GM21825 (cell line): Measurements from ENCODE around the gene KCNN3.

Experiments used
- ATAC-seq: cut with Tn5 transposase; IDR thresholded peaks from one replicate; pipeline ENCODE4 v1.9.1; 2021; ENCODE audit warnings: mild to moderate bottlenecking, moderate library complexity; ENCODE audit not compliant: unreplicated experiment

Gene KCNN3

DNA sequence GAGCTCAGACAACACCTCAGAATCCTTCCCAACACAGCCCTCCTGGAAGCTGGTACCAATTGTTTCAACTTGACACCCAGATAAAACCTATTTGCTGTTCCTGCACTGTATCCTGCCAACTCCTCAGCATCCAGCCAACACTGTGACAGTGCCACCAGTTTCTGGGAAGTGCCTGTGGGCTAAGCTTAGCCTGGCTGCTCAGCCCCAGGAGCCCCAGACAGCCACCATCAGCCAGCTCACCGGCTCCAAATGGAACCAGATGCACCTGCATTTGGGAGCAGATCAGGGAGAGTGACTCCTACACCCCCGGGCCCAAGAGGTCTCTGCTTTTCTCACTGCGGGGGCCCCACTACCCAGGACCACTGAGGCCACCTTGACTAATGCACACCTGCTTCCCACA, 24.9 kb downstream of the KCNN3 start:
- ATAC-seq, result no peak

GRCh38 chr1:154844297-154844681, 25.8 kb downstream of the KCNN3 start:
- no peak for ATAC-seq

DNA sequence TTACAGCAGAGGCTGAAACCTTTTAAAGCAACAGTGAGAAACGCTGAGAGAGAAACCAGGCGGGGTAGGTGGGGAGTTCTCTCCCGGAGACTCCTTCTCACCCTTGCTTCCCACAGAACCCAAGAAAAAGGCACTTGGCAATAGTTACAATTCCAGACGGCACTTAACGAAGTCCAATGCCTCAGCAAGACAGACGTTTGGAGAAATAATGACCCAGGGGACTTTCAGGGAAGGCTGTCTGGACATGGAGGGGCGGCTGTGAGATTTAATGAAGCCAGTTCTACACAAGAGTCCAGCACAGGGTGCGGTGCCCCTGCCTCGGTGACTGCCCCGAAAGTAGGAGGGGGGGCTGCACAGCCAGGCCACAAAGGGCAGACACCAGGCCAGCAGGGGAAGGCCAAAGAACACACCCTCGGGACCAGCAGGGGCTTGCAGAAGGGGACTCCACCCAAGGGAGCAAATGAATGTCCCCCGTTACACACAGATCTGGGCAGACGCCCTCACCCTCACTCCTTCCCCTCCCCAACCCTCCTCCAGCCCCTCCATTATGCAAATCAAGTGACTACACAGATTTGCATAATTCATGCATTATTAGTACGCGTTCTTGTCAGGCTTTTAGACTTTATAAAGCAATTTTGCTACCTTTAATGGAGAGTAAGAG, 26.3 kb downstream of the KCNN3 start:
- no peak for ATAC-seq

DNA sequence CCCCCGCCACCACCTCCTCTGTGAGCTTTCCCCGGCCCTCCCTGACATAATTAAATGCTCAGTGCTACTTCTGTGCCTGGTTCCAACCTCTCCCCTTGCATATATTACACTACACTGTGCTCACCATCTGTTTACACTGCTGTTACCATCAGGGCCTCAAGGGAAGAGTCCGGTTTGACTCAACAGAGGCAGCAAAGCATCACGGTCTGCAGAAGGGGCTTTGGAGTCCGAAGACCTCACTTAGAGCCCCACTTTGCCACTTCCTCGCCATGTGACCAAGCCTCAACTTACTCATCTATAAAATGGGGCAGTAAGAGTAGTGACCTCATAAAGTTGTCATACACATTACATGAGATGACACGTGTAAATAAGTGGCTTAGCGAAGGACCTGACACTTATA, 27.4 kb downstream of the KCNN3 start:
- no peak for ATAC-seq

DNA sequence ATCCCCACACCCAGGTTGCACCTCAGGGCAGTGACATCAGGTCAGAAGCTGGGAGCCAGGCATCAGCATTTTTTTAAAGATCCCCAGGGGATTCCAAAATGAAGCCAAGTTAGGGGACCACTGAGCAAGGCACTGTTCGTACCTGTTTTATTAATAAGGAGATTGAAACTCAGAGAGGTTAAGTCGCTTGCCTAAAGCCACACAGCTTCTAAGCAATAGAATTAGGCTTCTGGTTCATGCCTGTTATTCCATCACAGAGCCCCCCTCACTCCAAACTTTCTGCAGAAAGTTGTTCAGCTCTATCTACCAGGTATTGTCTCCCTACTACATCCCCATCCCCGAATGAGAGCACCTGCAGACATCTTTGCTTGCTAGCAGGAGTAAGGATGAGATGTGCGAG, 28.7 kb downstream of the KCNN3 start:
- no peak for ATAC-seq

DNA sequence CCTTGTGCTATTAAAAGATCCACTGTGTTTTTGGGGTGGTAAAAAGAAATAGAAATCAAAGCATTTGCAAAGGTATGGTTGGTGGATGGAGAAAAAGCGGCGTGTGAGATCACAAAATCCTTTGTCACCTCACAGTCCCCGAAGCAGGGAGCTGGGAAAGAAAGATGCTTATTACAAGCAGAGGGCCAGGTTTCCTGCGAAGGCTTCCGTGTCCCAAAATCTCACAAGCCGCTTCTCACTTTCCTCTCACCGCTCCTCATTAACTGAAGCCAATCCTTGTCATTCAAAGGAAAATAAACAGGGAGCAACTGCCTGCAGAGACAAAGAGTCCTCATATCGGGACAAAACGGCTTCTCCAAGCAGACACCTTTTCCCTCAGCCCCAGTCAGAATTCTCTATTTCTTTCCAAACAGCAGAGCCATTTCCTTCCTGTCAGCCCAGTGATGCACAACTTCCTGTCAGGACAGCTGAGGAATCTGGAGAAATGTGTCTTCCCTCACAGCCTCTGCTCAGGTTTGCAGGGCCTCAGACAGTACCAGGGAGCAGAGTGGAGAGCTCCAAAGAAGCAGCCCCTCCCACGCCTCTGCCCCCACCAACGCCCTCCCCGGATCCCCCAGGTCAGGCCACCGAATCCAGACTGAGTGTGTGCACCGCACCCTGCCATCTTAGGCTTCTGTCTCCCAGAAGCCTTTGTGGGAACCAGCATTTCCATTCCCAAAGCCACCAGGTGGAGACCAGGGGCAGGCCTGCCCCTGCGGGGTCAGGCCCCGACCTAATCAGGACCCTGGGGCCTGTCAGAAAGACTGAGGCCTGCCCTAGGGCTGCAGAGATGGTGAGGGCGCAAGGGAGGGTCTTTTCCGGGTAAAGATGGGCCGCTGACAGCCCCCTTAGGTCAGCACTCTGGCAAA, 29.6 kb downstream of the KCNN3 start:
- ATAC-seq, result no peak

DNA sequence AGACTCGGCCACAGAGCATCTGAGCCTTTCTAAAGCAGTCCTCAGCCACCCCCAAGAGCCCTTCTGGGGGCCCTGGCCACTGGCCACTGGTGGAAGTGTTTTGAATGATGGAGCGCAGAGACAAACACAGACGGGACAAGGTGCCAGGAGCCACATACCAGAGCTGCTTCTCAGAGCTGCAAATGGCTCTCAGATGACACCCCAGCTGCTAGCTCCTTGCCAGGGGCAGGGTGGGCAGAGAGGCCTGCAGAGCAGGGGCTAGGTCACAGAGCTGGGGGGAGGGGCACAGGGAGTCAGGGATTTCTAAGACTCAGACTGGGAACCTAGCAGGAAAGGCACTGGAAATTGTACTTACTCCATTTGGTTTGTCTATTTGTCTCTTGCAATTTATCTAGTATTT, 30.4 kb downstream of the KCNN3 start:
- no peak for ATAC-seq

GRCh38 chr1:154838988-154839387, 31.1 kb downstream of the KCNN3 start:
- no peak for ATAC-seq

- no peak for ATAC-seq
Measured at GRCh38 chr1:154838461-154838860, 31.6 kb downstream of the KCNN3 start.

- peak; percentile 58 for ATAC-seq
Measured at GRCh38 chr1:154837672-154838171, 32.4 kb downstream of the KCNN3 start.

GRCh38 chr1:154837034-154837671, 32.9 kb downstream of the KCNN3 start:
- no peak for ATAC-seq

- ATAC-seq, result no peak
Measured at GRCh38 chr1:154835531-154836324, 34.4 kb downstream of the KCNN3 start.

- no peak for ATAC-seq
Measured at GRCh38 chr1:154833841-154834240, 36.2 kb downstream of the KCNN3 start.

DNA sequence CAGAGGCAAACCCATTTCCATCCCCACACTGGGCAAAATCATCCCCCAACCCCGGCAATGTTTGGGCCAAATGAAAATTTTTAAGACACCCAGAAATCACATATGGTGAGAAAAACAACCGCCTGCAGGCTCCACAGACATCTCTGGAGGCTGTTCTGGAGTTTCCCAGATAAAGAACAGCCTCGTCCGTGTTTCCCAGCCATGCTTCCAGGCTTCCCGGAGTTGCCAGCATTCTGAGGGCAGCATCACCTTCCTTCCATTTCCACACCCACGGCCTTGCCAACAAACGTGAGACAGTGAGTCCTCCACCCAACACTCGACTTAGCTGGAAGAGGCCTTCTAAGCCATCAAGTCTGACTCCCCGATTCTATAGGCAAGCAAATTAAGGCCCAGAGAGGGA, 36.9 kb downstream of the KCNN3 start:
- no peak for ATAC-seq

- ATAC-seq, result no peak
Measured at GRCh38 chr1:154832384-154832783, 37.7 kb downstream of the KCNN3 start.

GRCh38 chr1:154831462-154831861, 38.6 kb downstream of the KCNN3 start:
- ATAC-seq, result no peak

DNA sequence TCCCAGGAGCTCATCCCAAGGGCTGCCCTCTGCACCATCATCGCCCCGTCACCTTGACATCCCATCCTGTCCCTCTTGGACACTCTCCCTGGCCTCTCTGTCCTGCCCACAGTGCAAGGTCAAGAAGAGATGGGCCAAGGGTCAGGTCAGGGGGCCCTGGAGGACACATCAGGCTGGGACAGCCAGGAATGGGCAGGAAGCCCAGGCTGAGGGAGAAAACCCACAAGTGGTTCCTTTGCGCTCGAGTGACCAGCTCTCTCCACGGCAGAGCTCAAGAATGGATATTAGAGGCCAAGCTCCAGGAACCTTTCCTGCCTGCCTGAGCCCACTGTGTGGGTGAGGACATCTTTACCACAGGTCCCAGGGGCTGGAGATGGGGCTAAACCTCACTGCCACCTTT, 41.0 kb downstream of the KCNN3 start:
- ATAC-seq, result no peak

GRCh38 chr1:154824179-154825000, 45.7 kb downstream of the KCNN3 start:
- ATAC-seq, result no peak

GRCh38 chr1:154822717-154823116, 47.4 kb downstream of the KCNN3 start:
- no peak for ATAC-seq

GRCh38 chr1:154822233-154822632, 47.8 kb downstream of the KCNN3 start:
- no peak for ATAC-seq
